Measurements from ENCODE around the gene GMDS. TPM values are rescaled to one million over a fixed set of nuclear protein-coding genes. Genes with fewer than 3 reads are reported as not detected.
A peak's percentile ranks its signal among the peaks of the same experiment; 100 is the strongest.

Gene GMDS
- total RNA-seq, 1 donor from 2014 or later, result 31.4 TPM

DNA sequence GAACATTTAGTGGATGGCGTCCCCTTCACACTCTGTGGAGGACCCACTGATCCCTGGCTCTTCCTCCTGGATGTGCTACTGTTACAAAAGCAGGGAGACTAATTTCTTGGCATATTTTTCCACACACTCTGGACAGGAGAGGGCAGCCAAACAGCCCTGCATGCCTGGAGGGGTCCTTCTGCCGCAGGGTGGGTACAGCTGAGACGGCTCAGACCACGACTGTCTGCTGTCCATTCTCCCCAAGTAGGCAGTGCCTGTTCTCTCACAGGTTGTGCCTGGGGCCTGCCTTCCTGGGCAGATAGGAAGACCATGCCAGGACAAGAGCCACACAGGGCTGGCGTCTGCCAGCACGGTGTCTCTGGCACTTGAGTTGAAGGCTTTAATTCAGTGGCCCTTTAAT, 375.6 kb downstream of the GMDS start:
- intact Hi-C loops (cut with DNase I), result no loop called here
- no peak for DNase-seq (ENCODE audit: low spot score)
- no peak for ATAC-seq

DNA sequence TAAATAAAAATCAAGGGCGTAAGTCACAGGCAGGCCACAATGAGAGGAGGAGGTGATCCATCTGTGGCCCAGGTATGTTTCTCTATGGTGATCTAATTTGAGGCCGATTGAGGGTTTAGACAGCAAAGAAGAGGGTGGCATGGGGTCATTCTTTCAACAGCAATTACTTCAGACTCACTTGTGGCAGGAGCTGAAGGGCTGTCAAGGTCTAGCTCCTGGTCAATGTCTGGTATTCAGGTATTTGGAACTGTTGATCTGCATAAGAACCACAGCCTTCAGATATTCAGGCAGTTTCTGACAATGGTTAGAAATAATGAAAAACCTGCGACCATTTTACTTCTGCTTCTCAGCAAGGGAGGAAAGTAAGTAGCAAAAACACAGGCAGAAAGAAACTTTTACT, 376.1 kb downstream of the GMDS start:
- intact Hi-C loops (cut with DNase I), result no loop called here
- DNase-seq (ENCODE audit: low spot score), result no peak
- ATAC-seq, result no peak

DNA sequence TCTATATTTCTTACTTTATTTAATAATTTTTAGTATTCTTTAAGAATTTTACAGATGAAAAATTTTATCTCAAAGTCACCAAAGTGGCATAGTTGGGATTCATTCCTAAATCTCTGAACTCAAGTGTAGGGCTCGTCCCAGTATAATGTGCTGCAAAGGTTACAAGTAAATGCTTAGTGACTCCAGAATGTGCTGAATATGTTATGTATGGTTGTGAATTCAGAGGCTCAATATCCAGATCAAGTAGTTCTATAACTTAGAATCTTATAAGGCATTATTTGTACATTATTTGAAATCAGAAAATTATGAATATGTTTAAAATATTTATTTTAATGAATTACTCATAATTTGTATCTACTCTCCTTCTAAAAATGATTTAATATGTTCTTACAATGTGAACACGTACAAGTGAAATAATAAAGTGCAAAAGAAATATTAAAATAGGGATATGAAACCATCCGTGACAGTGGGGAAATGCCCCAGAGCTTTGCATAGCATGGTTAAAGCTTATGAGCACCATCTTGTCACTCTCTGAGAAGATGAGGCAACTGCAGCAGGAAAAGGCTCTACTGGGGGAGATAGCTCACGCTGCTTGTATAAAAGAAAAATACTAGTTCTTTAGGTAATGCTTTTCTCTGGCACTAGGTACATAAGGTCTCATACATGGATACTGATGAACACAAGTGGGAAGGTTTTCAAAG, 376.7 kb downstream of the GMDS start:
- intact Hi-C loops (cut with DNase I), result no loop called here
- ATAC-seq (no peak), DNase-seq (ENCODE audit: low spot score) (no peak)

DNA sequence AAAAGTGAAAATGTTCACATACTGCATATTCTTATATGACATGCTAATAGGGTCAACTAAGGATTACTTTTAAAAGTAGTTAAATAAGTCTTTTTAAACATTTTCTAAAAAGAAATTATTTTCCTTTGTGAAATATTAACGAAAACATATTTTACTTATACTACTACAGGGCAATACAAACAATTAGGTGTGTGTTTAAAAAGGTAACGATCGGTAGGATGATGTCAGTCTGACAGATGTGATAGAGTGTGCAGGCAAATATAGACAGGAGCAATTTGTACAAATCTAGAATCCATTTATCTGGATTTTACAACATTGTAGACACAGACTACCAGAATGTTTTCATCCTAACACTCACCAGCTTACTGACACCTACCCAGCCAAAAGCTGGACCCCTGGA, 378.2 kb downstream of the GMDS start:
- intact Hi-C loops (cut with DNase I), result no loop called here
- DNase-seq (ENCODE audit: low spot score) (no peak), ATAC-seq (no peak)

DNA sequence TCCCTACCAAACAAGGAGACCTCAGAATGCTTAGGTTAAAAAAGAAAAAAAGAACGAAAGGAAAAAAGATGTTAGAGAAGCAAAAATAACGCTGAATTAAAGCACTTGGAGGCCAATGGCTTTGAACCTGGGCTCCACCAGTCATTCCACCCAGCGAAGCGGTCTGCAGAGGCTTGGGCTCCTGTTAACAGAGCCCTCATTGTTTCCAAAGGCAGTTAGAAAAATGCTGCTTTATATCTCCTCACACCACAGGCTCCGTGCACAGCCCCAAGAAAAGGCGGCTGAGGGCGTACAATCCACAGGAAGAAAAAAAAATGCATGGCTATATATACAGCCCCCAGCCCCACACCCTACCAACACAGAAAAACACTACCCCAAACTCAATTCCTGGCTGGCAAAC, 379.8 kb downstream of the GMDS start:
- intact Hi-C loops (cut with DNase I), result no loop called here
- no peak for DNase-seq (ENCODE audit: low spot score)
- peak; percentile 89 for ATAC-seq

DNA sequence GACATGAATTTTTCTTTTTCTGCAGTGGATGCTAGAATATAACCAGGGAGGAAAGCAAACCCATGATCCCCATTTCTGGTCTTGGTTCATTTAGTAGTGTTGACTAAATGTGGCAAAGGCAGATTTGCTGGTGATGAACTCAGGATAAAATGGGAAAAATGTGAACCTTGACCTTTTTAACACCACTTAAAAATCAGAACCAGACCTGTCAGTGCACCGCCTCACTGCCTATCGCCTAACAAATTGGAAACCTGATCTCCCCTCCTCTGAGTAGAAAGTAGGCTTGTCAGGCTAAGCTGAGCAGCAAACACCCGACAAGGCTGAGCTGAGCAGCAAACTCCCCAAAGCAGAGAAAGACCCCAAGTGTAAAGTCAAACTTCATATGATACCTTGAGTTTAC, 380.9 kb downstream of the GMDS start:
- intact Hi-C loops (cut with DNase I), result no loop called here
- ATAC-seq, result peak; percentile 56
- no peak for DNase-seq (ENCODE audit: low spot score)

DNA sequence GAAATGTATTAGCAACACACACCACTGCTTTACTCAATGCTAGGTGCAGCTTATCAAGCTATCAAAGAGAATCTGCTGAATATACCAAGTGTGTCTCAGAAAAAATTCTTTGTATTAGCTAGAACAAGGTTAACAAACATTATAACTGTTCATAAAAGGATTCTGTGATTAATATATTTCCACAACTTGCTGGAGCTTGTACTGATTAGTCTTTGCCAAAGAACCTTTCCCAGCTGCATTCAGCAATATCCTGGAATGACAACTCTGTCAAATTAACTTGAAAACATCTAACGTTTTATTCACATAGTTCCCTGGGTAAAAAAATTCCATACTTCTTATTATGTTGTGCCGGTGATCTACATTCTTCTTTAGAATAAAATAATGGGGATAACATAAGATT, 383.0 kb downstream of the GMDS start:
- intact Hi-C loops (cut with DNase I), result no loop called here

DNA sequence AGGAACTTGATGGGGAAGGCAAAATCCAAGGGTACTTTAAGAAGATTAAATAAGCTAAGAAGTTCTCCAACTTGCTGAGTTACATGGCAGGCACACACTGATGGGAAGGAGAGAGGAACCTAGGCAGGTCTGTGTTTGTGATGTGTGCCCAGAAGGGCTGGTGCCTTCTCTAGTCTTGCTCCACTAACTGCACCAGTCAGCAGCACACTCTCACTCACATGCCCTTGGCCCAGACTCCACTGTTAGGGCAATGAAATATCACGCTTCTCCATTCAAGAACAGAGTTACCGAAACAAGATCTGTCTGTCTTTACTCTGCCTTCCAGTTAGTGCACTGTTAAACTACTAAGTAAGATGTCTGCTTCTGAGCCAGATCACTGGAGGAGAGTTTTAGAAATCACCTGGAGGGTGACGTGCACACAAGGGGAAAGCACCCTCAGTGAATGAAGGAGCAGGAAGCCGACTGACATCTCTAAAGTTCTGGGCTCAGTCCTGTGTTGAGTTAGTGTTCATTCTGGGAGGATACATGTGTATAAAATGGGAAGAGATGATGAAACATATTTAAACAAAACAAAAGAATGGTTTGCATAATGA, 384.6 kb downstream of the GMDS start:
- DNase-seq (ENCODE audit: low spot score) (no peak), ATAC-seq (no peak)
- intact Hi-C loops (cut with DNase I), result no loop called here

More for the DNA sequence above, 383.0 kb downstream of the GMDS start:
- no peak for DNase-seq (ENCODE audit: low spot score)
- no peak for ATAC-seq

DNA sequence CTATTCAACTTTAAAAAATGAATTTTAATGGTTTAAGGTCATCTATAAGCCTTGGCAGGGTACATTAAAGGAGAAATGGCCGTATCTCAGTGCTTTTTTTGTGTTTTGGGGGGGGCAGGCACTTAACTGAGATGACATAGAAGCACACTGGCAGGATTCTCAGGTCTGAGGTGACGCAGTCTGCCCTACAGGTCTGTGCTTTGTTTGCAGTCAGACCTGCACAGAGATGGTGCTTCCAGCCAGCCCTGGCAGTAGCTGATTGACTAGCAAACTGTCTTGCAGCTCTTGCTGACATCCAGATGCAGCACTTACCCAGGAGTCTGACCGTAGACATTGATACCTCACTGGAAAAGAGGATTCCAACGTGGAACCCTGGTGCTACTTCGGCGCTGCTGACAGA, 386.5 kb downstream of the GMDS start:
- intact Hi-C loops (cut with DNase I), result no loop called here
- DNase-seq (ENCODE audit: low spot score), result no peak
- no peak for ATAC-seq

DNA sequence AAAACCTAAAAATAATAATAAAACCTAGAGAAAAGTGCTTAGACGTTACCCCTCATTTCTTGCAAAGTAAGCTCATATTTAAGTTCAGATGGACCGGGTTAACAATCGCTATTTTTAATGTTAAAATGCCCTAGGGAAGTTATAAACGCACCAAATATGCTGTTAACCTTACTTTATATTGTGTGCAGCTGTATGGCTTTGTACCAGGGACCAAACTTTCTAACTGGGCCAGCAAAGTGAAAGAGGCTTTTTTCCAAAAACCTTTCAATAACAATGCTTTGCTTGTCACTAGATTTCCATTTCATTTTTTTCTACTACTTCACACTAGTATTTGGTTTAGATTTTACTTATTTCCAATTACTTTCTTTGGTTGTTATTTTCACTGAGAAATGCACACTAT, 387.2 kb downstream of the GMDS start:
- intact Hi-C loops (cut with DNase I), result no loop called here
- DNase-seq (ENCODE audit: low spot score) (no peak), ATAC-seq (no peak)

DNA sequence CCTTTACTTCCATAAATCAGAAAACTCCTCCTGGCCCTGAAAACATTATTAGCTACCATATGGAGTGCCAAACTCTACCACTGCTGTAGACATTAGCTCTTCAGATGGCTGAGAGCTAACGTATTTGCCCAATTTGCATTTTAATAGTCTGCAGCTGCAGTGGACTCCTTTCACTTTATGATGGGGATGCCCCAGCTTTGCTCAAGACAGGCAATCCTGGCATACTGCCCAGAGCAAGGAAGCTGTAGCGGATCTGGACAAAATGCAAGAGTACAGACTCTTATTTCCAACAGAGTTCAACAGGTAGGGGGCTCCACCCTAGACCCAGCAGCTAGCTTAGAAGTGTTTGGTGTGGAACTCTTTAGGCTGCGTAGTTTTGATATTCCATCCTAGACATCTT, 389.0 kb downstream of the GMDS start:
- DNase-seq (ENCODE audit: low spot score) (peak; percentile 76), ATAC-seq (peak; percentile 57)
- intact Hi-C loops (cut with DNase I), result no loop called here

DNA sequence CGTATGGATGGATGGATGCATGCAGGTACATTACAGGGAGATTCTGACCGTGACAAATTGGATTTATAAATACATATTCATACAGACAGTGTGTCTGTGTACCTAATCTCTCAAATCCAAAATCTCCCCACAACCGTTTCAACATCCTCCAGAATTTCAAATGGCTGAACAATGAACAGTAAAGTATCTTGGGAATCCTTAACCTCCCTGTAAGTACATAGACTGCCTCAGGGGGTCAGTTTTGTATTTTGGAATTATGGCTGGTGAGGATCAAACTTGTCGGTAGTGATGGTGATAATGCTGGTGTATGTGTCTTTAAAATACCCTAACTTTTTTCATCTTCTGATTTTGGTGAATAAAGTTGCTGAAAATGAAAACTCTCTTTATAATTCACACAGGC, 389.5 kb downstream of the GMDS start:
- ATAC-seq, result no peak
- intact Hi-C loops (cut with DNase I), result no loop called here
- DNase-seq (ENCODE audit: low spot score), result no peak

DNA sequence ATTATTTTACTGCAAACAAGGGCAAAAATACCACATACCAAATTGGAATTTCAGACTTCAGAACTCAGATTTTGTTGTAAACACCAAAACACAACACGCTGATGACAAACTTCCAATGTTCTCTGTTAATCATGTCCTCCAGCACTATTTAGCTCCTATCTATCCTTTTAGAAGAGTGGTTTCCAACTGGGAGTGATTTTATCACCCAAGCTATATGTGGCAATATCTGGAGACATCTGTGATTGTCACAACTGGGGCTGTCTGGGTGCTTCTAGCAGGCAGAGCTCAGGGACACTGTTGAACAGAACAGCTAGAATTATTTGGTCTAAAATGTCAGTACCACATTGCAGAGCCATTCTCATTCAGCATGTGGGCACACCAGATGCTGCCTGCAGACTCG, 391.1 kb downstream of the GMDS start:
- intact Hi-C loops (cut with DNase I), result no loop called here
- ATAC-seq, result no peak

DNA sequence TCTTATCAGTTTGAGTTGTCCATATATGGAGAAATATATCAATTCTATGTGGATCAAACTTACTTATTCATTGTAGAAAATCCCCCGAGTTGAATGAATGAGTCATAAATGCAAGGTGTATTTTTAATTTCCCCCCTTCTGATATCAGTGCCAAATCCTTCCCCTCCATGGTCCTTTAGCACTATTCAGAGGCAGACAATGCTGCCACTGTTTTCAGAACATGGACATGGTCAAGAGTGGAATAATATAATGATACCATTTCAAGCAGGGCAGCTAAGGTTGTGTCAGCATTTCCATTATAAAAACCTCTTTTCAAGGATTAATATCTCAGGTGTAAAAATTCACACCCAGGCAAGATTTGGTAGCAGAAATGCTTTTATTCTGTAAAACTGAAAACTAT, 391.6 kb downstream of the GMDS start:
- no peak for ATAC-seq
- intact Hi-C loops (cut with DNase I), result no loop called here

More for the DNA sequence above, 391.1 kb downstream of the GMDS start:
- no peak for DNase-seq (ENCODE audit: low spot score)

DNA sequence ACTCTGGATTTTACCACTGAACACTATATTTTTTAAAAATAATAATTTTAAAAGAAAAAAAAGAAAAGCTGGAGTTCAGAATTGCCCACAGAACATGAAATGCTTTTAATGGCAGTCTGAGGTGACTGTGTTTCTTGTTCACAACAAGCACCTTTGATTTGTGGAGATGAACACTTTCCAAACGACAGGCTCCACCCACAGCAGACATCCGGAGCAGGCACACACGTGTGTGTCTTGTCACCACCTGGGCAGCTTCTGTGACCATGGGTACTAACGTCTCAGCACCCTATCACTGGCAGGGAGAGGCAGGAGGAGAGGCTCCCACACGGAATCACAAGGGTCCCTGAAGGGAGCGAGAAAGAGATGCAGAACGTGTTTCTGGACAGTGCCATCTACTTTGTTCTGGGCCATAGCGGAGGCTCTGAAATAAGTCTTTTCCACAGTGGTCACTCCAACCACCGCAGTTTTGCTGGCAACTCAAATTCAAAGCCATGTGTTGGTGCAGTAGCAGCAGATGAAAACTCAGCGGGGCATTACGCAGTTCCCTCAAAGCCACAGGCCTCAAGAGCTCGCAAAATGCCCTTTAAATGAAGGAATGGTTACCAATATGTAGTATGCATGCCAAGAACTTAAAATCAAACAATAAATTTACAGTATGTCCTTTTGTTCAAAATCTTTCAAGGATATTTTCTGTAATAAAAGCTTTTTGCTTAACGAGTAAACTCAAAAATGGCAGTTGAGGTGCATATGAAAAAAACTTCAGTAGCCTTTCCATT, 393.5 kb downstream of the GMDS start:
- DNase-seq (ENCODE audit: low spot score) (no peak), ATAC-seq (no peak)
- intact Hi-C loops (cut with DNase I), result no loop called here

More for the DNA sequence above, 391.6 kb downstream of the GMDS start:
- DNase-seq (ENCODE audit: low spot score), result no peak

DNA sequence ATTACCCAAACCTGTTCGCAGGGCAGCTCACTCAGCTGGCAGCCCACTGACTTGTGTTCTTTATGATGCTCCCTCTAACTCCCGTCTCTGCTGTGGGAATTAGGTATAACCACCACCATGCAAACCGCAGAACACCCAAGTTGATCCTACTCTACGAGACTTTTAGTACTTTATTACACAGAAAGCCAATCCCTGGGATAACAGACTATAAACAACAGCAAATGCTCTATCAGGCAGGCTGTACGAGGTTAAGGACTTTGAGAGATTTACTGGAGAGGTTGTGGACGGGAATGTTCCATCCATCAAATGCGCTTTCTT, 394.6 kb downstream of the GMDS start:
- no peak for DNase-seq (ENCODE audit: low spot score)
- intact Hi-C loops (cut with DNase I), result no loop called here
- ATAC-seq, result peak; percentile 76

DNA sequence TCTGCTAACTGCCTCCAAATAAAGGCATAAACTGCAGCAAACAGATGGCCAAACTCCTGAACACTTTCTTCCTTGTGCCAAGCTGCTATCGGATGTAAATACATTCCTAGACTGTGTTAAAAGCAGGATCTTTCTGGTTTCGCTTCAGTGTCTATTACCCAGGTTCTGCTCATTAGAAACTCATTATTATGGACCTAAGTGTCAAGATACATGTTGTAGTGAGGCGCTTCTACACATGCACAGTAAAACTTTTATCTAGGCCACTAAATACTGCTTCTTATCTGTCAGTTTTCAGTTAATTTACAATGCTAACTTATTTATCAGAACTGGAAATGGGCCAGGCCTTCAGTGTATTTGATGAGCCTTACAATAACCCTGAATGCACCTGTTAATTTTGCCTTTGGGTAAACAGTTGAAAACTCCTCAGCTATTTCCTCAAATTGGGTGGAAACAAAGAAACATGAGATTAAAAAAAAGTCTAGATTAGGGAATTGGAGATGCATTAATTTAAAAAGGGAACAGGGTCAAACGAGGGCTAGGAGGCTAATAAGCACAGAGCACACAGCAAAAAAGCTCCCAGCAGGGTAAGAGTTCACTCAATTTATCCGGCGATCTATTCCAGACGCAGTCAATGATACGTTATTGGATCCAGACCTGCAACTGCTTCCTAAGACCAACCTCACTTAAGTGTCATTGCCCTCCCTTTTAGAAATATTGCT, 395.1 kb downstream of the GMDS start:
- ATAC-seq (no peak), DNase-seq (ENCODE audit: low spot score) (no peak)
- intact Hi-C loops (cut with DNase I), result no loop called here

DNA sequence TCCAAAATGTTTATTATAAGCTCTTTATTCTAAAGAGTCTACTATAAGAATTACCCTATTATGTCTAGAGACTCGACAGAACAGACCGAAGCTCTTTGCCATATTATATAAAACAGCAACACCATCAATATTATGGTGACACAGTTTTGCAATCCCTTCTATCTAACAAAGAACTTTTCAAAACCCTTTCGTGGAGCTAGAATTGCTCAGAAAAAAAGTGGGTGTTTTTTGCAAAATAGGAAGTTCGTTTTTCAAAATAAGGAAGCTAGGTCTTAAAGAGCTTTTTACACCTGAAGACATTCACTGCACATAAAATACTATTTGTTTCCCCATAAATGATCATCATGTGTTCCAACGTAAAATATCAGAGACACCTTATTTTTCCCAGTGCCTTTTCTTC, 395.7 kb downstream of the GMDS start:
- DNase-seq (ENCODE audit: low spot score), result no peak
- intact Hi-C loops (cut with DNase I), result no loop called here

DNA sequence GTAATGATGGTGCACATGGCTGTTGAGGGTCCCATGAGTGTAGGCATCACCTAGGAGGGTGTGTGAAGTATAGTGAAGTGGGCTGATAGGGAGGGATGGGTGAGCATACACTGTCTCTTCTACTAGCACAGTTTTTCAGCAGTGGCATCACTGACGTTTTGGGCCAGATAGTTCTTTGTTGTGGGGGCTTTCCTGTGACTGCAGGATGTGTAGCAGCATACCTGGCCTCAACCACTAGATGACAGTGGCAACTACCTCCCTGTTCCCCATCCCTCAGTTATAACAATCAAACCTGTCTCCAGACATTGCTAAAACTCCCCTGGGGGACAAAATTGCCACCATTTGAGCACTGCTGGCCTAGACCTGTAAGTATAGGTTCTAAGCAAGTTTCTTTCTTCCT, 396.7 kb downstream of the GMDS start:
- no peak for DNase-seq (ENCODE audit: low spot score)
- intact Hi-C loops (cut with DNase I), result no loop called here
- ATAC-seq, result no peak

More for the DNA sequence above, 395.7 kb downstream of the GMDS start:
- no peak for ATAC-seq

DNA sequence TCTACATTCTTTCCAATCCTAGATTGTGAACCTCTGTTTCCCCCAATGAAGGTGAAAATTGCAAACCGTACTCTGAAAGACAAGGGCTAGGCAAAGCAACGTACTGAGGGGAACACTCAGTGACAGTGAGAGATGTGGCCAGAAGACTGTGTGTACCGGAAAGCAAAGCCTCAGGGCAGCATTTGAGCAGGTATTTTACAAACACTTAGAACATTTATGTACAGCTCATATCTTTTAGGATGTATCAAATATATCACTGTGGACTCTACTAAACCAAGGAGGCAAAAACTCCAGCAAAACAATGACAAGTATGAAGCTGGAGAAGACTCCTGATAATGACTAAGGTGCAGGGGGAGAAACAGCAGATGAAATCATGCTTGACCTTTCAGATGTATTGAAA, 398.8 kb downstream of the GMDS start:
- intact Hi-C loops (cut with DNase I), result no loop called here
- DNase-seq (ENCODE audit: low spot score), result no peak
- no peak for ATAC-seq
